Upper lobe of left lung (tissue), 6 donors: ENCODE results near the gene KAZN. TPM values are rescaled to one million over a fixed set of nuclear protein-coding genes. Genes with fewer than 3 reads are reported as not detected.
"Not testable (repeated sequence)": the region's sequence is repeated elsewhere in the genome, so short reads cannot be mapped to it uniquely, and the experiment has no call there.

Source experiments
- ATAC-seq, 2 donors: fragments of 200-7000 bp; cut with Tn5 transposase; one replicate each; pipeline ENCODE4 v1.9.1; 2022; ENCODE audit warnings: mild to moderate bottlenecking in 2 of 2, moderate library complexity in 2 of 2; ENCODE audit not compliant: low FRiP score in 2 of 2
- DNase-seq, 2 donors: peaks; one replicate each; pipeline ENCODE4 v3.0.0-alpha.2; 2019 to 2020
- H3K27ac ChIP-seq, 4 donors: fragments of 200-600 bp; sonication (generic); one replicate each; pipeline ENCODE4 v1.5.1; 2016 to 2019
- H3K27me3 ChIP-seq, 4 donors: fragments of 200-600 bp; sonication (generic); one replicate each; pipeline ENCODE4 v1.5.1; 2017 to 2019
- H3K36me3 ChIP-seq, 4 donors: fragments of 200-600 bp; sonication (generic); one replicate each; pipeline ENCODE4 v1.5.1; 2016 to 2019
- H3K4me1 ChIP-seq, 4 donors: fragments of 200-600 bp; sonication (generic); one replicate each; pipeline ENCODE4 v1.5.1; 2018 to 2019
- H3K4me3 ChIP-seq, 4 donors: fragments of 200-600 bp; sonication (generic); one replicate each; pipeline ENCODE4 v1.5.1; 2017 to 2019; ENCODE audit warnings: mild to moderate bottlenecking in 2 of 4, moderate library complexity in 1 of 4
- H3K9me3 ChIP-seq, 4 donors: fragments of 200-600 bp; sonication (generic); one replicate each; pipeline ENCODE4 v1.5.1; 2018 to 2019
- CTCF ChIP-seq, 6 experiments: fragments of 450-650 bp in 4 of 6; fragments of 200-600 bp in 2 of 6; sonication (generic) in 2 of 6; IDR thresholded peaks; one replicate each; pipeline ENCODE4 v1.5.1; 2016 to 2019; ENCODE audit warnings: antibody characterized with exemption in 6 of 6
- EP300 ChIP-seq, 4 donors: sonication (generic); formaldehyde crosslinking; IDR thresholded peaks; one replicate each; pipeline ENCODE4 v1.5.1; 2017; ENCODE audit warnings: antibody characterized with exemption in 4 of 4, control low read depth in 2 of 4
- POLR2A ChIP-seq, 4 donors: fragments of 450-650 bp; IDR thresholded peaks; one replicate each; pipeline ENCODE4 v1.5.1; 2016 to 2017; ENCODE audit warnings: antibody characterized with exemption in 4 of 4, mild to moderate bottlenecking in 2 of 4
- POLR2AphosphoS5 ChIP-seq, 2 donors: sonication (generic); formaldehyde crosslinking; IDR thresholded peaks; one replicate each; pipeline ENCODE4 v1.5.1; 2017; ENCODE audit warnings: antibody characterized with exemption in 2 of 2
- WGBS, 2 donors: methylation state at CpG; one replicate each; pipeline ENCODE4 v1.1.5; 2017 to 2018; 5-methylcytosine and 5-hydroxymethylcytosine counted together
- total RNA-seq, 6 donors: library from RNA; depleted of rRNA in 4 of 6; stranded (reverse); fragments of >200 nt in 4 of 6; gene quantifications; one replicate each; pipeline versions ENCODE4 v1.1.0 to v1.2.1, GENCODE V29; 2016 to 2021
- donor health status: DM: no; HTN: no; CAD: no; lungs with moderate emphysema.
- donor health status: DM: no; HTN: yes; CAD: no; lungs with severe emphysema.

Gene KAZN
- total RNA-seq, 6 donors from 2014 or later, result 11.5 to 30.0 (median 17.6) TPM

- no peak for ATAC-seq
- Histone ChIP-seq H3K27me3 (no peaks in the 10 kb centered on the region), H3K4me1 (no peaks in the 10 kb centered on the region), H3K9me3 (peaks cover 0 to 4% (median 0%) of the 10 kb centered on the region in 4 donors), H3K27ac (no peak overlapping the region), H3K36me3 (no peaks in the 10 kb centered on the region), H3K4me3 (no peak overlapping the region)
- no peak for DNase-seq
- TF ChIP-seq EP300 (IDR thresholded peaks at IDR 0.05) (no peak), POLR2AphosphoS5 (IDR thresholded peaks at IDR 0.05) (no peak)
- 90 to 91% methylated on average over 4 of the region's 4 CpGs for WGBS, 2 donors
Measured at GRCh38 chr1:14572861-14573260, 25.6 kb upstream of the KAZN start.

- H3K36me3 ChIP-seq, result no peaks in the 10 kb centered on the region
- DNase-seq (no peak), ATAC-seq (no peak)
- H3K27ac ChIP-seq, result no peak overlapping the region
- TF ChIP-seq CTCF (IDR thresholded peaks at IDR 0.05) (no peak), POLR2AphosphoS5 (IDR thresholded peaks at IDR 0.05) (no peak), POLR2A (IDR thresholded peaks at IDR 0.05) (no peak), EP300 (IDR thresholded peaks at IDR 0.05) (no peak)
- H3K9me3 ChIP-seq, result no peaks in the 10 kb centered on the region
- 91 to 93% methylated on average over 2 of the region's 2 CpGs for WGBS, 2 donors
- H3K4me1 ChIP-seq, result no peaks in the 10 kb centered on the region
- H3K27me3 ChIP-seq, result no peaks in the 10 kb centered on the region
- no peak overlapping the region for H3K4me3 ChIP-seq
Measured at GRCh38 chr1:14576155-14576554, 22.3 kb upstream of the KAZN start.

- no peak for TF ChIP-seq CTCF (IDR thresholded peaks at IDR 0.05)
- no peak for TF ChIP-seq POLR2A (IDR thresholded peaks at IDR 0.05)
- no peak for TF ChIP-seq EP300 (IDR thresholded peaks at IDR 0.05)
- Histone ChIP-seq H3K27me3 (no peaks in the 10 kb centered on the region), H3K4me3 (no peak overlapping the region), H3K9me3 (no peaks in the 10 kb centered on the region), H3K4me1 (no peaks in the 10 kb centered on the region), H3K27ac (no peak overlapping the region), H3K36me3 (no peaks in the 10 kb centered on the region)
- ATAC-seq (no peak), DNase-seq (no peak)
- WGBS, 2 donors, result 80 to 87% methylated on average over 3 of the region's 3 CpGs
Measured at GRCh38 chr1:14577261-14577660, 21.2 kb upstream of the KAZN start.

GRCh38 chr1:14578156-14578555 lies 20.3 kb upstream of the KAZN start:
- WGBS, 2 donors, result 65% methylated on average over 3 of the region's 3 CpGs
- DNase-seq (no peak), ATAC-seq (no peak)
- no peak overlapping the region for H3K27ac ChIP-seq
- no peaks in the 10 kb centered on the region for H3K36me3 ChIP-seq
- no peaks in the 10 kb centered on the region for H3K27me3 ChIP-seq
- TF ChIP-seq CTCF (IDR thresholded peaks at IDR 0.05), result no peak
- no peak for TF ChIP-seq POLR2AphosphoS5 (IDR thresholded peaks at IDR 0.05)
- no peak for TF ChIP-seq EP300 (IDR thresholded peaks at IDR 0.05)
- no peak for TF ChIP-seq POLR2A (IDR thresholded peaks at IDR 0.05)
- no peak overlapping the region for H3K4me3 ChIP-seq
- no peaks in the 10 kb centered on the region for H3K4me1 ChIP-seq
- no peaks in the 10 kb centered on the region for H3K9me3 ChIP-seq

GRCh38 chr1:14580295-14580694 lies 18.2 kb upstream of the KAZN start:
- H3K27me3 ChIP-seq, H3K36me3 ChIP-seq, H3K9me3 ChIP-seq, DNase-seq, H3K4me1 ChIP-seq, H3K4me3 ChIP-seq, H3K27ac ChIP-seq, ATAC-seq: not testable (repeated sequence)
- WGBS, 2 donors, result 92 to 96% methylated on average over 12 of the region's 12 CpGs

- Histone ChIP-seq H3K27ac (no peak overlapping the region), H3K9me3 (no peaks in the 10 kb centered on the region), H3K4me1 (no peaks in the 10 kb centered on the region), H3K27me3 (no peaks in the 10 kb centered on the region), H3K4me3 (no peak overlapping the region), H3K36me3 (no peaks in the 10 kb centered on the region)
- WGBS, 2 donors, result 94 to 97% methylated on average over 4 of the region's 4 CpGs
- DNase-seq (no peak), ATAC-seq (no peak)
- TF ChIP-seq EP300 (IDR thresholded peaks at IDR 0.05), result no peak
- TF ChIP-seq POLR2A (IDR thresholded peaks at IDR 0.05), result no peak
- TF ChIP-seq CTCF (IDR thresholded peaks at IDR 0.05), result no peak
Measured at GRCh38 chr1:14580986-14581385, 17.5 kb upstream of the KAZN start.
